HEK293T (cell line): ENCODE measurements around the gene PMM1.

Experiments
- FOXA1 ChIP-seq: fragments of 450-650 bp; IDR thresholded peaks from 2 replicates; pipeline ENCODE4 v1.6.1; 2016; ENCODE audit warnings: mild to moderate bottlenecking
- HDGF ChIP-seq: fragments of 450-650 bp; IDR thresholded peaks from 2 replicates; pipeline ENCODE4 v1.6.1; 2017; ENCODE audit warnings: antibody characterized with exemption, borderline replicate concordance
- LEF1 ChIP-seq: fragments of 450-650 bp; IDR thresholded peaks from 2 replicates; pipeline ENCODE4 v1.6.1; 2017; ENCODE audit warnings: mild to moderate bottlenecking, borderline replicate concordance
- SP1 ChIP-seq: fragments of 450-650 bp; IDR thresholded peaks from 2 replicates; pipeline ENCODE4 v1.6.1; 2017

- TF ChIP-seq FOXA1 (no peak), LEF1 (no peak), HDGF (no peak), SP1 (no peak)
These were observed 35.9 kb upstream of the PMM1 start for GRCh38 chr22:41625577-41625976.
